Fibroblast of the conjunctiva (primary cell): ENCODE measurements around the gene EPB41L1.

Source experiments
- DNase-seq: peaks from one replicate; pipeline ENCODE4 v3.0.0-alpha.2; 2010; ENCODE audit warnings: low read depth

The EPB41L1 gene

DNA sequence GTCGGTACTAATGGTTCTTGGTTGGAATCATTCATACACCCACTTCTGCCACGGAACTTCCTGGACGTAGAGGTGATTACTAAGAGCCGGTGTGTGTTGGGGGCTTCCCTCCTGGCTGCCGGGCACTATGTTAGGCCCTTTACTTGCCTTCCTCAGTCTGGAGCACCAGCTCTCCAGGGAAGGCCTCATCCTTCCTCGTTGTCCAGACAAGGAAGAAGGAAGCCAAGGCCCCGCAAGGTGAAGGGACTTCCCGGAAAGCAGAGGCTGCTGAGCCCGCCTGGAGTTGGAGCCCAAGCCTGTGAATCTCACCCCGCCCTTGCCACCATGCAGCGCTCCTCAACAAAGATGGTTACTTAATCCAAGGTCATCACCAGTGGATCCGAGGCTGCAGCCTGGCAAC lies 107.9 kb downstream of the EPB41L1 start:
- DNase-seq: no peak

DNA sequence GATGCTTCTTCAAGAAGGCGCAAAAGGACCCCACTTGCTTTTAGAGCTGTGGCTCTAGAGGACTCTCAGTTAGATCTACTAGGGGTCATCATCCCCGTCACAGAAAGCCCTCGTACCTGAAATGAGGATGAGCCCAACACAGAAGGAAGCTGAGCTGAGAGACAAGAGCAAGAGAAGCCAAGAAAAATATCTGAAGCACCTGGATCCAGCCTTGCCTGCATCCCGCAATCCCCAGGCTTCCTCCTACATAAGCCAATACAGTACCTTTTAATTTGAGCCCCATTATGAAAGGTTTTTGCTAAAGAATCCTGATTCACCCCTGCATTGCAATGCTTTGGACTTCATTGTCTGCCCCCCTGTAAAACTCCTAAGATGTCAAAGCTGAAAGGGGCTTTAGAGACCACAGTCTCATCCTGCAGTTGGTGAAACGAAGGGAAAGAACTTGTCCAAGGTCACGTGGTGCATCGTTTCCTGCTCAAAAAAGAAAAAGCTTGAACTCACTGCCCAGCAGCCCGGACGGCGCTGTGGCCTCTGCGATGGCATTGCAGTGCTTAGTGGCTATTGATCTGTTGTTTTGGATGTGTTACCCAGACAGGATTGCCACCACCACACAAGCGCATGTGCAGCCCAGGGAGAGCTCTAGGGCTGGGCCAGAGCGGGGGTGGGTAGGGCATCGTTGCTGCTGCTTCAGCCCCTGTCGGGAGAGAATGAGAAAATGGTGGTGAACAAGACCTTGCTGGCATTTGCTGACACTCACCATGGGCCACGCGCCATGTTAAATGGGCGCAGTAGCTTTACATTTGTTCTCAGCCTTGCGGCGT lies 110.1 kb downstream of the EPB41L1 start:
- no peak for DNase-seq

DNA sequence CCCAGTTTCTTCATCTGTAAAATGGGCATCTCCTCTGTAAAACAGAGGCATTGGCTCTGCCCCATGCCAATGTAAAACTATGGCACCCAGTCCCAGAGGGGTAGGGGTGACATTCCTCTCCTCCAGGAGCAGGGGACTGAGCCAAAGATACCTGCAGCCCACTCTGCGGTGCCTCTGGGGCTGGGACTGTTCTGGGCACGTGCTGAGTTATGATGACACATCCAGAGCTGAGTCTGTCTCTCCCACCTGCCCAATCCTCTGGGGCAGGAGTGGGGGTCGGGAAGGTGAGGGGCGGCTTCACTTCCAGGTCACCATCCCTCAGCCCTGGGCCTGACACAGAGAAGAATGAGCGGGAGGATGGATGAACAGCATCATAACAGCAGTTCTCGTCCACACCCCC lies 111.6 kb downstream of the EPB41L1 start:
- DNase-seq: no peak

DNA sequence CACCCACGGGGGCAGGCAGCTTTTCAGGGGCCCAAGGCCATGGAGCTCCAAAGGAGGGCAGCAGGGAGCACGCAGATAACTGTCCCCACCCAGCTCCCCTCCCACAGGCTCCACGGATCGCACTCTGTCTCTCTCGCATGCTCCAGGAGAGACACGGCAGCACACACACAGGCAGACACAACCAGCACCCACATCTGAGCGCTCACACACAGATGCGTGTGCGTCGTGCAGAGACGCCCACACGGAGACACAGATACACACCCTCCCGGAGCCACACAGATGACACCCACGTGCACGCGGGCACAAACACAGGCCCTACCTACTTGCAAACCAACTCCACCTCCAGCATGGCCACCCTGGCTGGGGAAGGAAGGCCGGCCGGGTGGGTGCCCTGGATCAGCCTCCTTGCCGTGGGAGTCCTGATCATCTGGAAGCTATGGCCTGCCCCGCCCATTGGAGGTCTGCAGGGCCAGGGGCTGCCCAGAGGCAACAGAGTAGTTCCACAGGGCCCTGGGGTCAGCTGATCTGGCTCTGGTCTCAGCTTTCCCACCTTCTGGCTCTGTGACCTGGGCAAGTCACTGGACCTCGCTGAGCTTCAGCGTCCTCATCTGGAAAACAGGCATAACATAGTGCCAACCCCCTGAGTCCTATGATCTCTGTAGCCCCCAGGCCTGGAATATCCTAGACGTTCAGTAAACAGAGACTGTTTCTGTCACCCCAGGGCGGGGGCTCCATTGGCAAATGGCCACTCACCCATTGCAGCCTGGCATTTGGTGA lies 113.3 kb downstream of the EPB41L1 start:
- no peak for DNase-seq

DNA sequence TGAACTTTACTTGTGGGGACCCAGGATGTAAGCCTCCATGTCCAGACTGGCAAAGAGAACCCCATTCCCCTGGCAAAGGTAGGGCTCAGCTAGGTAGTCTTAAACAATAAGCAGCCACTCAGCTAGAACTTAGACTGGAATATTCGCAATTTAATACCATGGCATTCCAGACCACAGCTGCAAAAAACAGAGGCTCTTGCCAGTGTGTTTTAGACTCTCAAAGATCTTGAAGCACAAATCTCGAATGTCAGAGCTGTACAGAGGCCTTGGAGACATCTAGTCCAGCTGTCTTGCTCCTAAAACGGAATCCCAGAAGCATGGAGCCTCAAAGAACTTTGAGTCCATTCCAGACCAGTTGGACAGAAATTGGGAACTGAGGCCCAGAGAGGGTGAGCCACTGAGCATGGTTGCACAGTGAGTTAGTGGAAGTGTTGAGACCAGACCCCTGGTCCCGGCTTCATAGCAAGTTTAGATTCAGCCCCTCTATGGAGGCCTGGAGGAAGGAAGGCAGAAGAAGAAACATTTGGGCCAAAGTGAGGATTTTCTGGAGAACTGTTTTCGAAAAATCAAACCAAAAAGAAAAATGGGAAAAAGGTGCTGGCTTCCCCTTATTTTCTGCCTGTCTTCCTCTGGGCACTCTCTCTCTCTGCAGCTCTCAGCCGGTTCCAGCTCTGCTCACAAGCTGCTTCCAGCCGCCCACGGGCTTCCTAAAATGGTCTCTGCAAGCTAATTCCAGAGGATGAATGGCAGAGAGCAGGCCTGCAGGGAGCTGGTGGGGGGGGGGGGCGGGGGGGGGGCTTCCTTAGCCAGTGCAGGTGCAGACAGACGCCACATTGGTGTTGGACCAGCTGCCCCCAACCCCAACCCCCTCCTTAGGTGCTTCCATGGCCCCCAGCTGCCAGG lies 114.2 kb downstream of the EPB41L1 start:
- no peak for DNase-seq

DNA sequence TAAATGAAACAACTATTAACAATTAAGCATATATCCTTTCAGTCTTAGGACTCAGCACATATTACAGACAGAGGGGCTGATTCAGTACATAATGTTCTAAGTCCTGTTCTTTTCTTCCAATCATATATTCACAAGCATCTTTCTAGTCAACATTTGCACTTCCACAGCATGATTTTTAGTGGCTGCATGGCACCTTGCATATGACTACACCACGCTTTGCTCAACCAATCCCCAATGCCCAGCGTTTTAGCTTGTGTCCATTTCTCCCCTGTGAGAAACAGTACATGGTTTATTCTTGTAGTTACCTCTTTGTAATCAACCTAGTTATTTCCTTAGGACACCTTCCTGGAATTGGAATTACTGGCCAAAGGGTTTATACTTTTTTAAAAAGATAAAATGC lies 115.0 kb downstream of the EPB41L1 start:
- no peak for DNase-seq

DNA sequence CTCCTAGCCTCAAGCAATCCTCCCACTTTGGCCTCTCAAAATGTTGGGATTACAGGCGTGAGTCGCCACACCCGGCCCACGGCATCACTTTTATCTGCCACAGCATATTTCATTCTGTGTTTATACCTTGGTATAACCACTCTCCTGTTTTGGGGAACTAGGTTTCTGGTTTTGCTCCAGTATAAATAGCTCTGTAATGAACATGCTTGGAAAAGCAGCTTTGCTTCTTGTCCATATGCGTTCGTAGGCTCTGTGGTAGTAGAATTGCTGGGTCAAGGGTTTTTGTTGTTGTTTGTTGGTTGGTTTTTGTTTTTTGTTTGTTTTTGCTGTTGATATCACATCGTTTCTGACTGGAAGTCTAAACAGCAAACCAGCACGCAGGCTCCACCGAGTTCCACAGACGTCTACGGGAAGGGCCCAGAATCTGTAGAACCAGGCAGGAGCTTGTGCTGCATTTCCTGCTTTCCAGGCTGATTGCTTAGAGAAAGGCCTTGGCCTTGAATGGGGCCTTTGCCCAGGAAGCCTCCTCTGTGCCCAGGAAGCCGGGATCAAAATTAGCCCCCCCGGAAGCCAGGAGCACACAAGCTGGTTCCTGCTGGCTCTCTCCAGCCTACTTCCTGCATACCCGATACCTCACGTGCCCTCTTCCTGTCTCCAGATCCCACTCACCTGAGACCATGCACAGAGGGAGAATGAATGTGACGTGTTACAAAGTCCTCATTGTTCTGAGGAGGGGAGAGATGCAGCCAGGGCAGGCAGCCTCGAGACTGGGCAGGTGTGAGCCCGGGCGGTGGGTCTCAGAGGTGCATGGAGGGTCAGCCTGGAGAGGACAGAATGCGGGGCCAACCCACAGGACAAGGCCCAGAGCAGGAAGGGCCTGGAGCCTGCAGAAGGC lies 116.5 kb downstream of the EPB41L1 start:
- no peak for DNase-seq

DNA sequence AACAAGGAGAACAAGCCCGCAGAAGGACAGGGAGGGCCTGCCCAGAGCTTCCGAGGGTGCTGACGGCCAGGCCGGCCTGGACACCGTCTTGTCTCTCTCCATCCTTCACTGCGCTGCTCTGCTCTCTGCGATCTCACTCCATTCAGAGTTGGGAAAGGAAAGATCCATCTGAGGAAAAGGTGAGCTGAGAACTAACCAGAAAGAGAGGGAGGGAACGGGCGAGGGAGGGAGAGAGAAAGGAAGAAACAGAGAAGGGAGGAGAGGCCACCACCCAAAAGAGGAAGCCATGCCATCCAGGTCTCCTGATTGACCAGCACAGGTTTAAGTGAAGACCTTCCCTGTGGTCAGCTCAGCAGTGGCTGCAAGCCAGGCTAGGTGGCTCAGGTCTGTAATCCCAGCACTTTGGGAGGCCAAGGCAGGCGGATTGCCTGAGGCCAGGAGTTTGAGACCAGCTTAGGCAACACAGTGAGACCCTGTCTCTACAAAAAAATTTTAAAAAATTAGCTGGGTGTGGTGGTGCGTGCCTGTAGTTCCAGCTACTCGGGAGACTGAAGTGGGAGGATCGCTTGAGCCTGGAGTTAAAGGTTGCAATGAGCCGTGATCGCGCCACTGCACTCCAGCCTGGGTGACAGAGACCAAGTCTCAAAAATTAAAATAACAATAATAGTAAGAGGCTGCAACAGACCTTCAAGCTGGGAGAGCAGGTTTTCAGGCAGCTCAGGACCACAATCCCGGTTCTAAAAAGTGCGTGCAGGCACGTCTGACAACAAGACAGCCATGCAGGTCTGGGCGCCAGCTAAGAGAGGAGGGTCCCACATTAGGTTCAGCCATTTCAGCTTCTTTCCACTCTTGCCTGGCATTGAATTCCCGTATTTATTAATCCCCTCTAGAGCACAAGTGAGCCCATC lies 117.4 kb downstream of the EPB41L1 start:
- DNase-seq: no peak

DNA sequence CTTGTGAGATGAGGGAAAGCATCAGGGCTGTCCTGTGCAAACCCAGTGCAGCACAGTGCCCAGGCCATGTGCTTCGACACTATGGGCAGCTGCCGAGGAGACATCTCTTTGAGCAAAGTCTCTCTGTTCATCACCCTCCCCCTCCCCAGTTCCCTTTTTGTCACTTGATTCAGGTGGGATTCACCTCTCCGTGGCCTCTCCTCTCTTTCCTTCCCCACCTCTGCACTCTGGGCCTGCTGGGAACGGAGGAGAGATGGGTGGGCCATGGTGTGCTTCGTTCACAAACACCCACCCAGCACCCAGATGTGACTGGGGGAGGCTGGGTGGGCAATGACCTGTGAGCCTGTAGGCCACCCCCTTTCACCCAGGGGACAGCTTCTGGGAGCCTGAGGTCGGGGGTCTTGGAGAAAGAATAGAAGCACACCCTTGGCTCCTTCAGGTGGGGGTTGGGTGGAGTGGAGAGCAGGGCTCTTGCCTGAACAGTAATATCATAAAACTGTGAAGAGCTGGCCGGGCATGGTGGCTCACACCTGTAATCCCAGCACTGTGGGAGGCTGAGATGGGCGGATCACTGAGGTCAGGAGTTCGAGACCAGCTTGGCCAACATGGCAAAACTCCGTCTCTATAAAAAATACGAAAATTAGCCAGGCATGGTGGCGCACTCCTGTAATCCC lies 118.1 kb downstream of the EPB41L1 start:
- no peak for DNase-seq

DNA sequence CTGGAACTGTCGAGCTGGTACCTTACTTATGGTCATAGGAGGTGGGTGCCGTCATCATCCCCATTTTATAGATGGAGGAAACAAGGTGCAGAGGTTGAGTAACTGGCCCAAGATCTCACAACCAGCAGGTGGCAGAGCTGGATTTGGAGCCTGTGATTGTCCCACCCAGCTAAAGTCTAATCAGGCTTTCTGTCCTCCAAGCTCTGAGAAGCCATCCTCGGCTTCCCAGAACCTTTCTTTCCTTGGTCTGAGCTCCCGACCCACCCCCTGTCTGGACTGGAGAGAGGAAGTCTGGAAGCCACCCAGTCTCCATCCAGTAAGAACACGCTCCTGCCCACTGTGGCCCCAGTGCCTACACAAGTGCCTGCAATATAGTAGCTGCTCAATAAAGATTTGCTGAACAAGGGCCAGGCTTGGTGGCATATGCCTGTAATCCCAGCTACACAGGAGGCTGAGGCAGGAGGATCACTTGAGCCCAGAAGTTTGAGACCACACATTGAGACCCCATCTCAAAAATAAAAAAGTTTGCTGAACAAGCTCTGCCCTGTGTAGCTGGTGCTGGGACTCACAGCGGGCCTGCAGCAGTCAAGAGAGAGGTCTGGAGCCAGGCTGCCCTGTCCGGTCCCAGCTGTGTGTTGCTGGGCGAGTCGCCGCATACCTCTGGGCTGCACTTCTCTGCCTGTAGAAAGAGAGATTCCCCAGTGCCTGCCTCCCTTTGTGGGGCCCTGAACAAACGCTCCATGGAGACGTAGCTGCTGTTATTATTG lies 119.1 kb downstream of the EPB41L1 start:
- DNase-seq: no peak

DNA sequence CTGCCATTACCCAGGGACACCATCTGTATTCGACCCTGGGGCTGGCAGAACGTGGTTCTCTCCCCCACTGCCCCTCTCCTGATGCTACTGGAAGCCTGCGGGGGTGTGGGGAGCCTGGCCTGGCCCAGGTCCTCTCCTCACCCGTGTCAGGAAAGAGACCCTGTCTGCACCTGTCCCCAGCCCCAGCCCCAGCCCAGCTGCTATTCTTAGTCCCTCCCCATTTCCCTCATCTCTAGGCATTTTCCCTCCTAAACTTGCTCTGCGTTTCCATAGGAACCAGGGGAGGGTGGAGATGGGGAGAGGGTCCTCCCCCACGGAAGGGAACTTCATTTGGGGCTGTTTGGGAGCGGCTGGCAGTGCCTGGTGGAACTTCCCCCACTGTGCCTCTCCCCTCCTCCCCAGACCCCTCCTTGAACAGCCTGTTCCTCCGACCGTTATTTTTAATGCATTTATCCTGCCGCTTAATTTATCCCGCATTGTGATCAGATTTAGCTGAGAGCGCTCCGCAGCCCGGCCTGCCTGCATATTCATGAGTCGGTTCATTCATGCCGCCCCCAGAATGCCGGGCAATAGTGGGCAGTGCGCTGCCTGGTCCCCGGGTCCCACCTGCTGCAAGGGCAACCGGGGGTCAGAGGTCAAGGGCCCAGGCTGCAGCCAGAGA lies 119.8 kb downstream of the EPB41L1 start:
- no peak for DNase-seq

DNA sequence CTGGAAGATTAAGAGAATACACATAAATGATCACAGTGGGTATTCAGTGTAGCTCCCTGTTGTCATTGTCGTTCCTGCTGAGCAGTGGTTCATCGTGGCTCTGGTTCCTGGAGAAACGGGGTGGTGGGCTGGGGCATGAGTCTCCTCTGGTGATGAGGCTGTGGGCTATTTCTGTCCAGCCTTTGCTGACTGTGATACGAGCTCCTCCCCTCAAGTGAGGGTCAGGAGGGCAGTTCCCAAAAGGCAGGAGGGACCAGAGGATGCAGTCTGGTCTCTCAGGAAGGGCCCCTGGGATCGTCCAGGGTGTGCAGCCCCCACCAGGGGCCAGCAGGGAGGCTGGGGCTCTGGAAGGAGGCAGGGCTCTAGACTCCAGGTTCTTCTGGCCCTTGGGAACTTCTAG lies 120.5 kb downstream of the EPB41L1 start:
- no peak for DNase-seq

DNA sequence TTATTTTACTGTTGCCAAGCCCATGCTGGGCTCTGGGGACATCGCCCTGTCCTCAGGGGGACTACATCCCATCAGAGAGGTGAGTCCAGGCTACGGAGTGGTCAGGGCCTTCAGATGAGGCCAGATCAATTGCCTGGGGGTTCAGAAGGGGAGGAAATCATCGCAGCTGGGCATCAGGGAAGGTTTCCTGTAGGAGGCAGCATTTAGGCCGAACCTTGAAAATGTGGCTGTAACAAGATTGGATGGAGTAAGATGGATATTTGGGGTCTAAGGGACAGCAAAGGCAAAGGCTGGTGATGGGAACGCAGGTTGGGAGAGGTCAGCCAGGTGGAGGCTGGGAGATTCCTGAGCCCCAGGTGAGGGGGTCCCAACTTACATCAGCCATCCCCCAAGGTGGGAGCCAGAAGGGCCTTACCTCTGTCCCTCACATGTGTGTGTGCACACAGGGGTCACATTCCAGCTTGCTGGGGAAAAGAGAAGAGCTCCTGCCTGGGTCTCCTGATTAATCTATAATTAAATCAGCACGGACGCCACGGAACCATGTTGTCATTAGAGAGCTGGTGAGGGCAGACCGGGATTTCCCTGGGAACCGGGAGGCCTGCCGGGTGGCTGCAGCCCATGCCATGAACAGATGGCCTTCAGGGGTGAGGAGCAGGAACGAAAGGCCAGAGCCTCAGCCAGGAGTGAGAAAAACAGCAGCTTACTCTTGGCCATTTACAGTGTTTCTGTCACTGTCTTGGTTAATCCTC lies 121.1 kb downstream of the EPB41L1 start:
- no peak for DNase-seq

DNA sequence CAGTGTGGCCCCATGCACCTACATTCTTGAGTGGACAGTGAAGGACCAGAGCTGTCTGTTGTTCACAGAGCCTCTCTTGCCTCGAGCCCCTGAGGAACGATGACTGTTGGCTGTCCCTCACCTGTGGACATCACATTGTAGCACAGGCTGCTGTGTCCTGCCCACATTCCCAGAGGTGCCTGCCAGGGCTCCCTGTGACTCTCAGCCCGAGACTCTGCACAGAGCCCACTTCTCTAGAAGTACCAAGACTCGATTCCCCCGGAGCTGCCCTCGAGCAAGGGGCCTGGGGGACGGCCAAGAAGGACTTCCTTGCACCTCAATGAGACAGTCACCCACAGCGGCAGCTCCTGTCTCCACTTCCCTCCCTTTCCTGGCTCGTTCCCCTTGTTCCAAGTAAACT lies 123.0 kb downstream of the EPB41L1 start:
- DNase-seq: no peak

DNA sequence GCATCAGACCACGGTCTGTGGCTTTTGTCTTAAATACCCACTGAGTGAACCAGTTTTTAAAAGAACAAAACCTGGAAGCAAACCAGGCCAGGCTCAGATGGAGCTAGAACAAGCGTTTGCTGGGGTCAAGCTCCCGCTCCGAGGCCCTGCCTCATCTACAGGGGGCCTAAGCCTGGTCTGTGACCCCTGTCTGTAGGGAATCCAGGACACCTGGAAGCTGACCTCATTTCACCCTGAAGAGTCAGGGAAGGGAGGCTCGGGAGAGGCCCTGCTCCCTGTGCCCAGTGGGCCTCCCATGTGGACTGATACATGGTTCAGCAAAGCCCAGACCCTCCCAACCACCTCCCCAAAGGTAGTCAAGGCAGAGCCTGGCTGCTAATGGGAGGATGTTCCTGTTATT lies 124.8 kb downstream of the EPB41L1 start:
- no peak for DNase-seq

DNA sequence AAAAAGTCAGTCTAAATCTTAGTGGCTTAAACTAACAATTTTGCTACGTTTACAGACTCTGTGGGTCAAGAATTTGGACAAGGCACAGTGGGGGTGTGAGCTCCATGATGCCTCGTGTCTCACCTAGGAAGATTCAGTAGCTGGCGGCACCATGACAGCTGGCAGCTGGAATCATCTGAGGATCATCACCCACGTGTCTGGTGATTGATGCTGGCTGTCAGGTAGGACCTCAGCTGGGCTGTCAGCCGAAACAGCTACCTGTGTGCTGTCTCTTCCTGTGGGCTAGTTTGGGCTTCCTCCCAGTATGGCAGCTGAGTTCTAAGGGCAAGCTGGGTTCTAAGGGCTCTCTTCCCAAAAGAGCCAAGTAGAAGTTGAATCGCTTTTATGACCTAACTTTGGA lies 125.2 kb downstream of the EPB41L1 start:
- DNase-seq: no peak

DNA sequence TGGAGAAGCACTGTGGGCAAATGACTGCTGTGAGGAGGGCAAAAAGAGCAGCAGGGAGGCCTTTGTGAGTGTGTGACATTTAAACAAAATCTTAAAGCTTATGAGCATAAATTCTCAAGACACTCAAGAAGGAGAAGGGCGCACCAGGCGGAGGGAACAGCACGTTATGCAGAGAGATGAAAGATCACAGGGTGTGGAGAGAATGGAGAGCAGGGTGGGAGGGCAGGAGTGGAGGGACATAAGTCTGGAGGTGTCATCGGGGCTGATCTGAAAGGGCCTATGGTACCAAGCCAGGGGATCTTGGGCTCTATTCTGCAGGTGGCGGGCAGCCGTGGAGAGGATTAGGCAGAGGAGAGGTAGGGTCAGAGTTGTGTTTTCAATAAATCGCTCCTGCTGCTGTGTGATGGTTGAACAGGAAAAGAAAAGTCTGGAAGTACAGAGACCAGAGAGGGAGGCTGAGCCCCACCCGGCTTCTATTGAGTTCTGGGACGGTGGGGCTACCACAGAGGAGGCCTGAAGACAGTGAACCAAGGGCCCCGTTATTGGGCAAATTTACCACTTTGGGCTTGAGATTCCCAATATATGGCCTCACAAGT lies 127.3 kb downstream of the EPB41L1 start:
- no peak for DNase-seq
